Ascending aorta (tissue), 2 donors: ENCODE results near the gene HTRA1. TPM values are rescaled to one million over a fixed set of nuclear protein-coding genes. Genes with fewer than 3 reads are reported as not detected.

Experiments
- DNase-seq, 2 donors: peaks; one replicate each; pipeline ENCODE4 v3.0.0-alpha.2; 2019; ENCODE audit warnings: low spot score in 2 of 2
- H3K27ac ChIP-seq, 2 donors: fragments of 200-600 bp; sonication (generic); one replicate each; pipeline ENCODE4 v1.5.1; 2016 to 2017; ENCODE audit warnings: mild to moderate bottlenecking in 1 of 2
- H3K27me3 ChIP-seq: fragments of 200-600 bp; sonication (generic); one replicate; pipeline ENCODE4 v1.5.1; 2017
- H3K36me3 ChIP-seq, 2 donors: fragments of 200-600 bp; sonication (generic); one replicate each; pipeline ENCODE4 v1.5.1; 2016
- H3K4me1 ChIP-seq, 2 donors: fragments of 200-600 bp; sonication (generic); one replicate each; pipeline ENCODE4 v1.5.1; 2016 to 2017; ENCODE audit warnings: mild to moderate bottlenecking in 1 of 2
- H3K4me3 ChIP-seq, 2 donors: fragments of 200-600 bp; sonication (generic); one replicate each; pipeline ENCODE4 v1.5.1; 2016 to 2017; ENCODE audit warnings: mild to moderate bottlenecking in 1 of 2
- H3K9me3 ChIP-seq, 2 donors: fragments of 200-600 bp; sonication (generic); one replicate each; pipeline ENCODE4 v1.5.1; 2016
- intact Hi-C: fragments of 100-400 bp; cut with DNase I; formaldehyde crosslinking; loops from one replicate; pipeline ENCODE4 v1.15.1; 2023
- total RNA-seq: library from RNA; depleted of rRNA; stranded (reverse); fragments of >200 nt; gene quantifications from one replicate; pipeline ENCODE4 v1.1.0, GENCODE V29; 2016
- TF ChIP-seq, protein P1 (sequence below), 3 experiments: fragments of 200-600 bp in 2 of 3; fragments of 450-650 bp in 1 of 3; sonication (generic) in 2 of 3; IDR thresholded peaks; one replicate each; pipeline ENCODE4 v1.5.1; 2016 to 2019; ENCODE audit warnings: antibody characterized with exemption in 3 of 3, mild to moderate bottlenecking in 1 of 3, moderate library complexity in 1 of 3

The HTRA1 gene
- total RNA-seq = 112 TPM

DNA sequence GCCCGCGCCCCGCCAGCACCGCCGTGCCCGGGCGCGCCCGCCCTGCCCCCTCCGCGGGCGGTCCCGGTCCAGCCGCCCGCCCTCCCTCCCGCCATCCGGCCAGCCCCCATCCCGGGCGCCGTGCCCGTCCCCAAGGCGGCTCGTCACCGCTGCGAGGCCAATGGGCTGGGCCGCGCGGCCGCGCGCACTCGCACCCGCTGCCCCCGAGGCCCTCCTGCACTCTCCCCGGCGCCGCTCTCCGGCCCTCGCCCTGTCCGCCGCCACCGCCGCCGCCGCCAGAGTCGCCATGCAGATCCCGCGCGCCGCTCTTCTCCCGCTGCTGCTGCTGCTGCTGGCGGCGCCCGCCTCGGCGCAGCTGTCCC is at the start of gene HTRA1:
HTRA1 (plus strand) TSS at position 187 of the 362 bp plus-strand sequence; CDS start at position 287, 100 bp downstream.
- H3K27me3 ChIP-seq = no peaks in the 10 kb centered on the region
- peak within 1 kb of the TSS; percentile 87 to 93 for H3K27ac ChIP-seq
- TF ChIP-seq, protein P1, sequence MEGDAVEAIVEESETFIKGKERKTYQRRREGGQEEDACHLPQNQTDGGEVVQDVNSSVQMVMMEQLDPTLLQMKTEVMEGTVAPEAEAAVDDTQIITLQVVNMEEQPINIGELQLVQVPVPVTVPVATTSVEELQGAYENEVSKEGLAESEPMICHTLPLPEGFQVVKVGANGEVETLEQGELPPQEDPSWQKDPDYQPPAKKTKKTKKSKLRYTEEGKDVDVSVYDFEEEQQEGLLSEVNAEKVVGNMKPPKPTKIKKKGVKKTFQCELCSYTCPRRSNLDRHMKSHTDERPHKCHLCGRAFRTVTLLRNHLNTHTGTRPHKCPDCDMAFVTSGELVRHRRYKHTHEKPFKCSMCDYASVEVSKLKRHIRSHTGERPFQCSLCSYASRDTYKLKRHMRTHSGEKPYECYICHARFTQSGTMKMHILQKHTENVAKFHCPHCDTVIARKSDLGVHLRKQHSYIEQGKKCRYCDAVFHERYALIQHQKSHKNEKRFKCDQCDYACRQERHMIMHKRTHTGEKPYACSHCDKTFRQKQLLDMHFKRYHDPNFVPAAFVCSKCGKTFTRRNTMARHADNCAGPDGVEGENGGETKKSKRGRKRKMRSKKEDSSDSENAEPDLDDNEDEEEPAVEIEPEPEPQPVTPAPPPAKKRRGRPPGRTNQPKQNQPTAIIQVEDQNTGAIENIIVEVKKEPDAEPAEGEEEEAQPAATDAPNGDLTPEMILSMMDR (IDR thresholded peaks at IDR 0.05) = no peak
- intact Hi-C loops = loop anchor here (10.0 kb wide), 1 partner anchor 317 kb away; no protein-coding TSS in a partner anchor
- no peaks in the 10 kb centered on the region for H3K9me3 ChIP-seq
- DNase-seq = peak in 1 of 2 donors; percentile 88
- peak within 1 kb of the TSS; percentile 94 to 96 for H3K4me3 ChIP-seq
- no peaks in the 10 kb centered on the region for H3K36me3 ChIP-seq
- H3K4me1 ChIP-seq = peaks cover 6 to 27% of the 10 kb centered on the region in 2 donors

DNA sequence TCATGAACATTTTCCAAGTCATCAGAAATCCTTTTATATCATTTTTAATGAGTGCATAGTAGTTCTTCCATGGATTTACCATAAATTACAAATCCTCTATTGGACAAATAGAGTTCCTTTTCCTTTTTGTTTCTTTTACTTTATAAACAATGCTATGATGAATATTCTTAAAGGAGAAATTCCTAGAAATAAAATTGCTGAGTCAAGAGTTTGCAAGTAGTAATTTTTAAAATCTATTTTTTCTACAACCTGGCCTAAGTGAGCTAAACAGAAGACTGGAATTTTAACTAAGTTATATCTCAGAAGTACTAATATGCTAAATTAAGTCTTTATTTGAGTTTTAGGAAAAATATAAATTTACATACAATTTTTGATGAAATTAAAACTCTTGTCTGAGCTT is 48.0 kb upstream of the HTRA1 start:
- intact Hi-C loops = no loop called here
- TF ChIP-seq, protein P1 (IDR thresholded peaks at IDR 0.05) = no peak
- Histone ChIP-seq H3K27ac (no peak overlapping the region), H3K36me3 (peaks cover 0 to 42% of the 10 kb centered on the region in 2 donors), H3K27me3 (no peaks in the 10 kb centered on the region), H3K9me3 (no peaks in the 10 kb centered on the region), H3K4me3 (no peak overlapping the region), H3K4me1 (no peaks in the 10 kb centered on the region)
- no peak for DNase-seq

DNA sequence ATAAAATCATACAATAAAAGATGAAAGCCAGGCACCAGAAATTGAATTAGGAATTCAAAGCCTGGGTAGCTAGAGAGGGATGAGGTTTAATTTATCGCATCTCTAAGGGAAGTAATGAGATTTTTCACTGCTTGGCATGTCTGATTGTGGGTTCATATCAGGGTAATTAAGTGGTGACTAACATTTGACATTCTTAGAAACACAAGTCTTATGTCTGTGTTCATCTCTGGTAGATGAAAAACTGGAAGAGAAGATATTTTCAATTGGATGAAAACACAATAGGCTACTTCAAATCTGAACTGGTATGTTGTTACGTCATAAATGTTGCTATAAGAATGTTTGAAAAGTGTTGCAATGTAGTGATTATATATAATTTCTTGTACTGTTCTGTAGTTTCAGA is 43.7 kb upstream of the HTRA1 start:
- peaks cover 0 to 5% of the 10 kb centered on the region in 2 donors for H3K4me1 ChIP-seq
- H3K27ac ChIP-seq = no peak overlapping the region
- intact Hi-C loops = loop anchor here (5.0 kb wide), 1 partner anchor 40 kb away; no protein-coding TSS in a partner anchor
- no peaks in the 10 kb centered on the region for H3K9me3 ChIP-seq
- H3K36me3 ChIP-seq = peaks cover 0 to 35% of the 10 kb centered on the region in 2 donors
- no peak for DNase-seq
- no peak overlapping the region for H3K4me3 ChIP-seq
- TF ChIP-seq, protein P1 (IDR thresholded peaks at IDR 0.05) = no peak
- no peaks in the 10 kb centered on the region for H3K27me3 ChIP-seq

DNA sequence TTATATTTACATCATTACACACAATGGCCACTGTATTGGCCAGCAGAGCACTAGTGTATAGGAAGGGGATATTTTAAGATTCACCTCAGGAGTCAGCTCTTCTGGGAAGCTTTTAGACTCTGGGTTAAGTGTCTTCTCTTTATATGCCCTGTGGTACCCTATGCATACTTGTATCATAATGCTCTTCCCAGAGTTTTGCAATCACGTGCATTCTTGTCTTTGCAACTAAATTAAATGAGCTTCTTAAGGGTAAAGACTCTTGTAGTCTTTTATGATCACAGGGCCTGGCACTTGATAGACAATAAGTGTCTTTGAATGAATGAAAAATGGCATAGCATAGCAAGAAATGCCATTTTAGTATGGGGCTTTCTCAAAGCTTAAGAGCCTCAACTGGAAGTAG is 42.3 kb upstream of the HTRA1 start:
- intact Hi-C loops = loop anchor here (5.0 kb wide), 1 partner anchor 42 kb away; no protein-coding TSS in a partner anchor
- peaks cover 0 to 26% of the 10 kb centered on the region in 2 donors for H3K36me3 ChIP-seq
- DNase-seq = no peak
- TF ChIP-seq, protein P1 (IDR thresholded peaks at IDR 0.05) = no peak
- no peaks in the 10 kb centered on the region for H3K27me3 ChIP-seq
- no peak overlapping the region for H3K4me3 ChIP-seq
- H3K27ac ChIP-seq = no peak overlapping the region
- no peaks in the 10 kb centered on the region for H3K9me3 ChIP-seq
- peaks cover 0 to 5% of the 10 kb centered on the region in 2 donors for H3K4me1 ChIP-seq

DNA sequence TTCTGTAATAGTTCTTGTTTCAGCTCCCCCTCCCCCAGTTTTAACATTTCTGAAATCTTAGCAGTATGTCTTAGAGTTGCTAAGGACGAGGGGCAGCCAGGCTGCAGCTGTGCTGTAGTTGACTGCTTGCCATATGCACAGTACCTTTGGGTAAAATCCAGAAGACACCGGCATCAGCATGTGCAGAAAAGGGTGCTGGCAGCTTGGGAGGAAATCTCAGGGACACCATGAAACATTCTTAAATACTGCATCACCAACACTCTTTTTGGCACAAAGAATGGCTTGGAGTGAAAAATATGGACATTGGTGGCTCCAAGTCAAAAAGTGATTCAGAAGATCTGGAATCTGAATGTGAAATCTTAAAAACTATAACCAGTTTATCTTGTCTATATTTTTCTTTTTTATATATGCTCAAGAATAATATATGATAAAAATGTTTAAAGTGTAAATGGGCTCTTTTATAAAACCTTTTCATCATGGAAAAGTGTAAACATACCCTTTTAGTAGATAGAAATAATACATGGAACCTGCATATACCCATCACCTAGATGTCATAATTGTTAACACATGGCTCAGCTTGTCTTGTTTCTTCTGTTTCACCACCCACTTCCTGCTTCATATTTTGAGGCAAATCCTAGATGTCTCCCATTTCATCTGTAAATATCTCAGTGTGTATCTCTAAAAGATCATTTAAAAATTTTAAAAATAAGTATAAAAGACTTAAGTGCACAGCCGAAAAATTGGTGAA is 41.3 kb upstream of the HTRA1 start:
- intact Hi-C loops = loop anchor here (5.0 kb wide), 1 partner anchor 43 kb away; no protein-coding TSS in a partner anchor
- no peak overlapping the region for H3K27ac ChIP-seq
- H3K27me3 ChIP-seq = no peaks in the 10 kb centered on the region
- peak in 1 of 2 donors; percentile 69 for DNase-seq
- H3K4me1 ChIP-seq = peaks cover 0 to 5% of the 10 kb centered on the region in 2 donors
- H3K9me3 ChIP-seq = no peaks in the 10 kb centered on the region
- H3K4me3 ChIP-seq = no peak overlapping the region
- TF ChIP-seq, protein P1 (IDR thresholded peaks at IDR 0.05) = no peak
- peaks cover 4 to 28% of the 10 kb centered on the region in 2 donors for H3K36me3 ChIP-seq
